ENCODE results near the gene GBA2.

GBA2 gene

GRCh38 chr9:35783418-35783817 is 34.4 kb upstream of the GBA2 start:
- CTCF ChIA-PET = interaction anchor here (1.4 kb wide), 1 partner anchor 43 kb away, joined by 5 read pairs; no protein-coding TSS in a partner anchor
- TF ChIP-seq CTCF (IDR thresholded peaks at IDR 0.05; ENCODE audit: insufficient read depth, low read length, missing control alignments) = no peak
- H3K4me3 ChIP-seq (ENCODE audit: low read depth, low read length) = no peak overlapping the region
- POLR2A ChIA-PET = no interaction called here
- DNase-seq (ENCODE audit: low read depth, low spot score) = no peak

- no peak for DNase-seq (ENCODE audit: low read depth, low spot score)
- CTCF ChIA-PET = interaction anchor here (1.0 to 3.2 kb wide), 3 partner anchors 9 to 164 kb away, joined by 3 to 17 read pairs (median 3); no protein-coding TSS in a partner anchor
- no peak for TF ChIP-seq CTCF (IDR thresholded peaks at IDR 0.05; ENCODE audit: insufficient read depth, low read length, missing control alignments)
- H3K4me3 ChIP-seq (ENCODE audit: low read depth, low read length) = no peak overlapping the region
- POLR2A ChIA-PET = no interaction called here
These were observed 32.0 kb upstream of the GBA2 start for GRCh38 chr9:35781066-35781465.

- ChIA-PET POLR2A (interaction anchor here (0.7 kb wide), 1 partner anchor 9 kb away, joined by 3 read pairs; no protein-coding TSS in a partner anchor), CTCF (interaction anchor here (0.8 to 11.6 kb wide), 7 partner anchors 8 to 104 kb away, joined by 3 to 102 read pairs (median 3); no protein-coding TSS in a partner anchor)
- no peak for TF ChIP-seq CTCF (IDR thresholded peaks at IDR 0.05; ENCODE audit: insufficient read depth, low read length, missing control alignments)
- DNase-seq (ENCODE audit: low read depth, low spot score) = no peak
- H3K4me3 ChIP-seq (ENCODE audit: low read depth, low read length) = no peak overlapping the region
These were observed 29.5 kb upstream of the GBA2 start for GRCh38 chr9:35778496-35778895.

- DNase-seq (ENCODE audit: low read depth, low spot score) = no peak
- POLR2A ChIA-PET = no interaction called here
- CTCF ChIA-PET = interaction anchor here (0.7 to 11.6 kb wide), 7 partner anchors 9 to 107 kb away, joined by 3 to 102 read pairs (median 3); no protein-coding TSS in a partner anchor
- TF ChIP-seq CTCF (IDR thresholded peaks at IDR 0.05; ENCODE audit: insufficient read depth, low read length, missing control alignments) = no peak
- H3K4me3 ChIP-seq (ENCODE audit: low read depth, low read length) = no peak overlapping the region
These were observed 27.0 kb upstream of the GBA2 start for GRCh38 chr9:35776018-35776417.

GRCh38 chr9:35774907-35775635 is 26.0 kb upstream of the GBA2 start:
- ChIA-PET POLR2A (no interaction called here), CTCF (interaction anchor here (0.6 to 11.6 kb wide), 9 partner anchors 9 to 107 kb away, joined by 3 to 102 read pairs (median 3); no protein-coding TSS in a partner anchor)
- DNase-seq (ENCODE audit: low read depth, low spot score) = no peak
- TF ChIP-seq CTCF (IDR thresholded peaks at IDR 0.05; ENCODE audit: insufficient read depth, low read length, missing control alignments) = no peak
- no peak overlapping the region for H3K4me3 ChIP-seq (ENCODE audit: low read depth, low read length)

GRCh38 chr9:35771943-35772342 is 22.9 kb upstream of the GBA2 start:
- ChIA-PET CTCF (interaction anchor here (1.1 to 11.6 kb wide), 7 partner anchors 13 to 125 kb away, joined by 3 to 102 read pairs (median 3); no protein-coding TSS in a partner anchor), POLR2A (no interaction called here)
- no peak for DNase-seq (ENCODE audit: low read depth, low spot score)
- TF ChIP-seq CTCF (IDR thresholded peaks at IDR 0.05; ENCODE audit: insufficient read depth, low read length, missing control alignments) = no peak
- no peak overlapping the region for H3K4me3 ChIP-seq (ENCODE audit: low read depth, low read length)

Data from AG04449 (cell line).